ENCODE measurements around the gene EGF.
"Not testable (repeated sequence)": the region's sequence is repeated elsewhere in the genome, so short reads cannot be mapped to it uniquely, and the experiment has no call there.

The EGF gene

GRCh38 chr4:109912706-109913595, at the start of gene EGF:
Gene EGF (plus strand): TSS chr4:109912883. CDS start chr4:109913336, 453 bp downstream.
- DNase-seq = peak; percentile 31

- DNase-seq = no peak
Observed at GRCh38 chr4:109864134-109864533, 48.5 kb upstream of the EGF start.

GRCh38 chr4:109870061-109870460, 42.6 kb upstream of the EGF start:
- no peak for DNase-seq

GRCh38 chr4:109872065-109872464, 40.6 kb upstream of the EGF start:
- no peak for DNase-seq

GRCh38 chr4:109872950-109873656, 39.6 kb upstream of the EGF start:
- DNase-seq = no peak

- no peak for DNase-seq
Observed at GRCh38 chr4:109873791-109874514, 38.7 kb upstream of the EGF start.

GRCh38 chr4:109875106-109875505, 37.6 kb upstream of the EGF start:
- DNase-seq = no peak

GRCh38 chr4:109875553-109875952, 37.1 kb upstream of the EGF start:
- DNase-seq = not testable (repeated sequence)

GRCh38 chr4:109876634-109877265, 35.9 kb upstream of the EGF start:
- DNase-seq = no peak

GRCh38 chr4:109877400-109877799, 35.3 kb upstream of the EGF start:
- no peak for DNase-seq

GRCh38 chr4:109878355-109878754, 34.3 kb upstream of the EGF start:
- DNase-seq = no peak

GRCh38 chr4:109879081-109879480, 33.6 kb upstream of the EGF start:
- DNase-seq = no peak

GRCh38 chr4:109879636-109880314, 32.9 kb upstream of the EGF start:
- no peak for DNase-seq

- DNase-seq = no peak
Observed at GRCh38 chr4:109886303-109886702, 26.4 kb upstream of the EGF start.

- DNase-seq = no peak
Observed at GRCh38 chr4:109887071-109887470, 25.6 kb upstream of the EGF start.

GRCh38 chr4:109890076-109890475, 22.6 kb upstream of the EGF start:
- DNase-seq = no peak

- DNase-seq = no peak
Observed at GRCh38 chr4:109902559-109903251, 10.0 kb upstream of the EGF start.

GRCh38 chr4:109908731-109909130, 4.0 kb upstream of the EGF start:
- no peak for DNase-seq

GRCh38 chr4:109910256-109910655, 2.4 kb upstream of the EGF start:
- no peak for DNase-seq

GRCh38 chr4:109913596-109914241, 1.0 kb downstream of the EGF start:
- no peak for DNase-seq

GRCh38 chr4:109914322-109914721, 1.6 kb downstream of the EGF start:
- no peak for DNase-seq
